Mononuclear cell (primary cell): ENCODE data around the gene DSG2. TPM values are rescaled to one million over a fixed set of nuclear protein-coding genes. Genes with fewer than 3 reads are reported as not detected.
"Not testable (repeated sequence)": the region's sequence is repeated elsewhere in the genome, so short reads cannot be mapped to it uniquely, and the experiment has no call there.

Experiments used
- H3K27me3 ChIP-seq: 2 replicates; pipeline ENCODE4 v1.6.0; 2011; ENCODE audit warnings: low read length, control low read depth; ENCODE audit not compliant: insufficient read depth
- H3K4me1 ChIP-seq: 2 replicates; pipeline ENCODE4 v1.5.1; 2011; ENCODE audit warnings: mild to moderate bottlenecking, low read length, control low read depth; ENCODE audit not compliant: insufficient read depth
- H3K4me3 ChIP-seq: 2 replicates; pipeline ENCODE4 v1.5.1; 2011; ENCODE audit warnings: mild to moderate bottlenecking, low read length, moderate library complexity
- H3K9me3 ChIP-seq: 2 replicates; pipeline ENCODE4 v1.5.1; 2011; ENCODE audit warnings: low read depth, mild to moderate bottlenecking, control low read depth, low read length
- total RNA-seq: library from RNA; depleted of rRNA; stranded (reverse); fragments of >200 nt; gene quantifications from one replicate; pipeline ENCODE4 v1.2.3, GENCODE V29; 2012

DSG2 gene
- total RNA-seq, 1 donor, result 0.21 TPM

DNA sequence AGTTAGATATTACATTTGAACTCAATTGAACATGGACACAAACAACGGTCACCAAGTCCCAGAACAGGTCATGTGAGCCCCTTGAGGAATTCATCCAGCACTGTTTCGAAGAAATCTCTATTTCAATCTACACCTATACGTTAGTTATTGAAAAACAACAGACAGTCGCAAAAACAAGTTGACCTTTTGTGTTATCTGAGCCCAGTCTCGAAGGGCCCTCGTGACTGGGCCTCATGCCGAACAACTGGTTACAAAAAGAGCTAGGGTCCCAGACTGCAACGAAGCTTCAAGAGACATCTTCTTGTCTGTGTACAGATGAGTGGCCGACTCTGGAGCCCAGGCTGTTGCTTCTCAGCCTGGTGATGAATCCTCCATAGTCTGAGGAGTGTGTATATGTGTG is 5.3 kb upstream of the DSG2 start:
- H3K27me3 ChIP-seq, result peaks cover 20% of the 10 kb centered on the region
- no peaks in the 10 kb centered on the region for H3K4me1 ChIP-seq
- H3K9me3 ChIP-seq, result no peaks in the 10 kb centered on the region
- no peak overlapping the region for H3K4me3 ChIP-seq

DNA sequence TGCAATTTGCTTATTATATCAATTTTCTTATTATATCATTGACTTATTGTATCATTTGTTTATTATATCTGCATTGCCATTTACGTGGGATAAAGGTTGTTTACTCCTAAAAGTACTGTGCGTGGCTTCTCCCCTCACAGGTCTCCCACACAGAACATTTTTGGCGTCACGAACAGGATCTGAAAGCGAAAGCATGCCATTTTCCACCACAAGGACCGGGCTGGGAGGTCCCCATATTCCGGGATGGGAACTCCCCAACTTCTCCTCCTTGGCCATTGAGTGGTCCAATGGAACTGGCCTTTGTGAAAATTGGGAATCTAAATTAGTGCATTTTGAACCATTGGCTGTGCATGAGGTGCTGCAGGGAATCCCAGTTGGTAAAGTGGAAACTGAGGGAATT is 4.8 kb upstream of the DSG2 start:
- peaks cover 21% of the 10 kb centered on the region for H3K27me3 ChIP-seq
- H3K4me3 ChIP-seq, result no peak overlapping the region
- no peaks in the 10 kb centered on the region for H3K9me3 ChIP-seq
- peaks cover 2% of the 10 kb centered on the region for H3K4me1 ChIP-seq

DNA sequence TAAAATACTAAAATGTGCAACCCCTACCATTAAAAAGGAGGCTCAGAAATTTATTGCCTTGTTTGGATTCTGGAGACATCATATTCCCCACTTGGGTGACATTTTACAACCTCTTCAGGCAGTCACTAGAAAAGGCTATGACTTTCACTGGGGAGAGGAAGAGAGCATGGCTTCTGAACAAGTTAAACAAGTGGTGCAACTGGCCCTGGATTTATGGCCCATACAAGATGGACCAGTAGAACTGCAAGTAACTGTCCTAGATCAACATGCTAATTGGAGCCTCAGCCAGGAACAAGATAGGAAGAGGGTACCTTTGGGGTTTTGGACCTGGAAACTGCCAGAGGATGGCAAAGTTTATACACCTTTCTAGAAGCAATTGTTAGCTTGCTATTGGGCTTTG is 4.0 kb upstream of the DSG2 start:
- Histone ChIP-seq H3K4me3 (no peak overlapping the region), H3K9me3 (no peaks in the 10 kb centered on the region), H3K27me3 (peaks cover 27% of the 10 kb centered on the region), H3K4me1 (peaks cover 7% of the 10 kb centered on the region)

DNA sequence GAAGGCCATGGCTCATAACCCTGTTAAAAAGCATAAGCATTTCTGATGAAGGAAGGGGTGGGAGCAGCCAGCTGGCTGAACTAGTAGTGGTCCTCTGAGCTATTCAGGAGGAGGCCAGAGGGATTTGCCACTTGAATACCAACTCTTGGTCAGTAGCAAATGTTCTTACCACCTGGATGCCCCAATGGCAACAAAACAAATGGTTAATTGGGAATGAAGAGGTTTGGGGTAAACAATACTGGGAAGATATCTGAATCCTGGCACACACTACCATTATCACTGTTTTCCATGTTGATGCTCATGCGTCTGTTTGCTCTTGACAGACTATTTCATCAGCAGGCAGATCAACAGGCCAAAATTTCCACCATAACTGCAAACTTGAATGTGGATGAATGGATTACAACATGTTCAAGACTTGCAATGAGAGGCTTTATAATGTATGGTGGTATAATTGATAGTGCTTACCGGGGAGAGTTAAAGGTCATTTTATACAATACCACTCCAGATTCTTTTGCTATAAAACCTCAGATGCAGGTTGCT is 3.2 kb upstream of the DSG2 start:
- not testable (repeated sequence) for H3K4me3 ChIP-seq, H3K9me3 ChIP-seq, H3K4me1 ChIP-seq
- H3K27me3 ChIP-seq, result peaks cover 35% of the 10 kb centered on the region

DNA sequence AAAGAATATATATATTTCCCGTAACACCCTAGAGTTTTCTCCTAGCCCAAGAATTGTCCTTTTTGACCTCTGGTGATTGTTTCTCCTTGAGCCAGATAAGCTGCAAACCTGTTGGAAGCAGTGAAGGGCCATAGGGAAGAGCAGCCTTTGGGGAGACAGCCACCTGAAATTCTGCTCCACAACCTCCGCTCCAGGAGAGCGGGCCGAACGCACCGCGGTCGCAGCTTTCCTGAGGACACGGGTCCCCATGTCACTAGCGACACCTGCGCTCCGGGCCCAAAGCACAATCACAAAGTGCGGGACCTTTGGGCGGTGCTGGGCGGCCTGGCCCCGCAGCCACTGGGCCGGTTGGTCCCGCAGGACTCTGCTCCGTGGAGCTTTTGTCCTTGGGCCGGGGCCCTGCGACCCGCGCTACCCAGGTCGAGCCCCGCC is 557 bp upstream of the DSG2 start:
- H3K4me3 ChIP-seq, result no peak overlapping the region
- peaks cover 45% of the 10 kb centered on the region for H3K27me3 ChIP-seq
- no peaks in the 10 kb centered on the region for H3K9me3 ChIP-seq
- peaks cover 10% of the 10 kb centered on the region for H3K4me1 ChIP-seq

DNA sequence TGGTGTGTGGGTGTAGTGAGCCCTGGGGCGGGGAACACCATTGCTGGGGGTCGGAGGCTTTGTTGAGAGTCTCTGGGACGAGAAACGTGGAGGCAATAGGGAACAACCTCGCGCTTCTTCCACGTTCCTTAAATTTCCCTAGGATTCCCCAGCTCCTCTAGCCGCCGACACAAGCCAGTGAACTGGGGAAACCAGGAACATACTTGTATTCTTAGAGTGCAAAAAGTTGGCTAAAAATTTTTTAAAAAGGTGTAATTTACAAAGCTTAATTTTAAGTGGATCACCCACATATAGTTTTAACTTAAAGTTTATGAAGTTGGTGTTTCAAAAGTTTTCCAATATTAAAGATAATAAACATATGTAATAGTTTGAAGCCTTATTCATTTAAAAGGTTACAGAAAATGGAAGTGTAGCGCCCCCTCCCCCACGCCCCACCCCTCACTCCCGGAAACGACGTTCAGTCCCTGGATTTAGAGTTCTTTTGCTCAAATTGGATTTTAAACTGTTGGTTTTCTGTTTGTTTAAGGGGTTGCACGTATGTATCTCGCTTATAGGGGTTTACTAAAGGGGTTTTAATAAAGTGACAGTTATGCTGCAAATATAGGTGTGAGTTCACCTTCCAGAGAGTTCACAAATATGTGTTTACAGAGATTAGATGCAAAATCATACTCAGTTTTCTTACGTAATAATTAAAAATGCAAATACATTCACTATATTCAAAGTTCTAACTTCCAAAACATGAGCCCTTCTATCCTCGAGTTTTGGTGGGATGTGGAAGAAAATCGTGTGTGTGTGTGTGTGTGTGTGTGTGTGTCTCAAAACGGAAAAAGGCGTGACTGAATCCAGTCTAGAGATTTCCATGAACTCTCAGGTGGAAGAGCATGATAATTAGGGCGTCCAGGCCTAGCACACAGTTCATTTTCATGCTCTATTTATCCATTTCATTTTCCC is 872 bp downstream of the DSG2 start:
- peaks cover 45% of the 10 kb centered on the region for H3K27me3 ChIP-seq
- peaks cover 10% of the 10 kb centered on the region for H3K4me1 ChIP-seq
- H3K4me3 ChIP-seq, result peak overlapping the region; percentile 15
- H3K9me3 ChIP-seq, result no peaks in the 10 kb centered on the region

DNA sequence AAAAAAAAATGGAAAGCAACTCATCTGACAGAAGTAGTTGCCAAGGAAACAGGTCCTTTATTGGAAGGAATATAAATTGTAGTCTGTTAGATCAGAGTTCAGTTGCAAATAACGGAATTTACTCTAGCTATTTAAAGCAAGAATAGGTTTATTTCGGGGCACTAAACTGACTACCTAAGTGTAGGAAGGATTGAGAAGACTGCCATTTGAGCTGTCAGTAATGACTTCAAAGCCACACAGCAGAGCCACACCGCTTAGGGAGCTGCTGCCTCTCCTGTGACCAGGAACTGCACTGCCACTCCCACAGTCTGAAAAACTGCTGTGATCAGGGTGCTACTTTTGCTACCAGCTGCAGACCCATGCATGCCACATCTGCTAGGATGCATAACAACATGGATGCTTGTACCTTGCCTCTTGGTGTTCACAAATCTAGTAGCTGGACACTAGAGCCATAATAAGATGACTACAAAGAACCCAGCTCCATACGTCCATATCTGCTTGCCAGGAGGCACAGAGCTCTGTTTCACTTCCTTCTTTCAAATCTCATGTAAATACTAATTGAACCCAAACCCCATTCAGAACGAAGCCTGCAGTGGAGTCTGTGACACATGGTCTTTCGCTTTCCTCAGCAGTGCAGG is 2.2 kb downstream of the DSG2 start:
- Histone ChIP-seq H3K27me3 (peaks cover 45% of the 10 kb centered on the region), H3K4me1 (peaks cover 10% of the 10 kb centered on the region), H3K9me3 (no peaks in the 10 kb centered on the region), H3K4me3 (no peak overlapping the region)

DNA sequence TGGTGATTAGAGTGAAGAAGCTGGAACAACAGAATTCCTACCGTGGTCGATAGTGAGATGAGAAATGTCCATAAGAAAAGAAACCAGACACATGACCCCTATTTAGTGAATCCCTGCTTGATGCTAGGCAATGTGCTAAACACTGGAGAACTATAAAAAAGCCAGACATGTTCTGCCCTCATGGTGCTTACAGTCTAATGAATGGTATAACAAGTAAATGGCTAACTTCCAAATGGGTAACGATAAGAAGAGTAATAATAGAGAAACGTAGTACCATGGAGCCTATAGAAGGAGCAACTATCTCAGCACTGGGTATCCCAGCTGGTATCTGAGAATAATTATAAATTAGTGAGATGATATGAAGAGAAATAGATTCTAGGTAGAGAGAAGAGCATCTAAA is 5.0 kb downstream of the DSG2 start:
- H3K9me3 ChIP-seq, result no peaks in the 10 kb centered on the region
- H3K27me3 ChIP-seq, result peaks cover 24% of the 10 kb centered on the region
- peaks cover 10% of the 10 kb centered on the region for H3K4me1 ChIP-seq
- no peak overlapping the region for H3K4me3 ChIP-seq

DNA sequence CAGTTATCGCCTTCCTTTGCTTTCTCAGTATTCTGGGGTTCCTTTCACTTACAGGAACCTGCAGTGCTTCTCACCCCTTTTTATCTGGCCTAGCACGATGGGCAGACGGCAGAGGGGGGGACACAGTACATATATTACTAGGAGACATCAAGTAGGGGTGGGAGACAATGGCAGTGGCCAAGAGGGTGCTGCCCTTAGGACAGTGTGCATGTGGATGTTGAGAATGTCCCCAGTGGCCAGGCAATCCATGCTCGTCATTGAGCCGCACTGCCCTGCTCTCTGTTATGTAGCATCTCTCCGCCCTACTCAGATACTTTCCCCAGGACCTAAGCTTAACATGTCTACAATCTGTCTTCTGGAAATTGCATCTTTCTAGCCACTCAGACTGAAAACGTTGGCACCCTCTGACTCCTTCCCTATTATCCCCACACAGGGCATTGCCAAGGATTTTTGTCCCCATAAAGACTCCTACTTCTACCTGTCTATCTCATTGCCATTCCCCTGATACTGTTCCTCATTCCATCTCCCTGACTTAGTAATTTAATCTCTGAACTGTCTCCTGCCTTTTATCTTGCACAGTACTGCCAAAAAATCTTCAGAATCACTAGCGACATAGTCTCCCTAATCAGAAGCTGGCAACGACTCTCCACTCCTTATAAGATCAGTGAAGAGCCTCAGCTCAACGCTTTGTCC is 6.6 kb downstream of the DSG2 start:
- Histone ChIP-seq H3K4me1 (peaks cover 3% of the 10 kb centered on the region), H3K27me3 (peaks cover 12% of the 10 kb centered on the region), H3K4me3 (no peak overlapping the region), H3K9me3 (no peaks in the 10 kb centered on the region)

DNA sequence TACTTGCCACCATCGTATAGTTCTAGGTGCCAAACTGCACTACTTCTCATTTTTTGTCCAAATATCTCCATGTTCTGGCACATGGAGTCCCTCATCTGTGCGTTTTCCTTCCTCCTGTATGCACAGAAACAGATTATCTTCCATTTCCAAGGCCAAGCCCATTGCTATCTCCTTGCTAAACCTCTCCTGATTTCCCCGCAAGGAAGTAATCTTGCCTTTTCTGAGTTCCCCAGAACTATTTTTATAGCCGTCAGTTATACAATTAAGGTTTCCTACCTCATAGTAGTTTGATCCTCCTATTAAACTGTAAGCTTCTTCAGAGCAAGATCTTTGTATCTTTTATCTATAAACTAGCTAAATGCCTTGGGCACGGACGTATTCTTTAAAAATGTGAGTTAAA is 7.2 kb downstream of the DSG2 start:
- Histone ChIP-seq H3K4me1 (peaks cover 2% of the 10 kb centered on the region), H3K27me3 (peaks cover 6% of the 10 kb centered on the region), H3K4me3 (no peak overlapping the region), H3K9me3 (no peaks in the 10 kb centered on the region)

DNA sequence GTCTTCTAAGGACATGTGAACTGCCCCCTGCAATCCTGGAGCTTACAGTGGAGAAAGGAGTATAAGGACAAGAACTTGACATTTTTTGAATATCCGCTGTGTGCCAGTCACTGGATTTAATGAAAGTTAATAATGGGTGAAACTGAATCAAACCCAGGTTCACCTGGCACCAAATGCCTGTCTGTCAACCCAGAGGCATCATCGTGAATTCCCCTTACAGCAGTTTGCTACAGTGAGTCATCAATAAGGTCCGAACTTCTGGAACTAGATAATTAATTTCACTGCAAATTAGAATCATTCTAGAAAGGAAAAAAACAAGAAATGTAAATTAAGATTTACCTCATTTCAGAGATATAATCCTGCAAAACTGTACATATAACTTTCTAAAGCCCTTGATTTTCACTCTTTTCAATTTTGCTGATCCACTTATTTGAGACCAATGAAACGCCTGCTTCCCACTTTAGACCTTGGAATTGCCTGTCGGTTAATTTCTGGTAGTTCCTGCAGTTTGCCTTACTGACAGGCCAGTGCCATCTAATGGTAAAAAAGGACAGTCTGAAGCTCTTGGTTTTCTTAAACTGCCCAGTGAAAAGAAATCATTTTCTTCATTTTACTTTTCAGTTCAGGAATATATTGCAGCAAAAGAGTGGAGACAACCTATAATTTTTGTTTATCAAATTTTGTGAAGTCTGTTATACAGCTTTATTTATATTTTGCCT is 8.2 kb downstream of the DSG2 start:
- H3K27me3 ChIP-seq, result no peaks in the 10 kb centered on the region
- no peaks in the 10 kb centered on the region for H3K4me1 ChIP-seq
- no peaks in the 10 kb centered on the region for H3K9me3 ChIP-seq
- no peak overlapping the region for H3K4me3 ChIP-seq

DNA sequence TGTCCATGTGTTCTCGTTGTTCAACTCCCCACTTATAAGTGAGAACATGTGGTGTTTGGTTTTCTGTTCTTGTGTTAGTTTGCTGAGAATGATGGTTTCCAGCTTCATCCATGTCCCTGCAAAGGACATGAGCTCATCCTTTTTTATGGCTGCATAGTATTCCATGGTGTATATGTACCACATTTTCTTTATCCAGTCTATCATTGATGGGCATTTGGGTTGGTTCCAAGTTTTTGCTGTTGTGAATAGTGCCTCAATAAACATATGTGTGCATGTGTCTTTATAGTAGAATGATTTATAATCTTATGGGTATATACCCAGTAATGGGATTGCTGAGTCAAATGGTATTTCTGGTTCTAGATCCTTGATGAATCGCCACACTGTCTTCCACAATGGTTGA is 9.1 kb downstream of the DSG2 start:
- H3K4me3 ChIP-seq, H3K9me3 ChIP-seq, H3K27me3 ChIP-seq, H3K4me1 ChIP-seq: not testable (repeated sequence)

DNA sequence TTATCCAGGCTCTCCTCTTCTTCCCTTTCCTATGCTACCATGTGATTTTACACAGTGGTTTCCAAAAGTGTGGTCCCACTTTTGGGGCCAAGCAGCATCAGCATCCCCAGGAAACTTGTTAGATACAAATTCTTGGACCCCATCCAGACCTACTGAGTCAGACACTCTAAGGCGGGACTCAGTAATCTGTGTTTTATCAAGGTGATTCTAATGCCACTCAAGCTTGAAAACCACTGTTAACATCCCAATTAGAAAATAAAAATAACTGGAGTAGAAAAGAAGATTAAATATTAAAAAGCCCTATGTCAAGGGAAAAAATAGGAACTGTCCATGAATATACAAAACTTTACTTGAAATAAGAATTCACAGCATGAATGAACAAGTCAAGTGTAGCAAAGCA is 10.8 kb downstream of the DSG2 start:
- no peak overlapping the region for H3K4me3 ChIP-seq
- no peaks in the 10 kb centered on the region for H3K4me1 ChIP-seq
- no peaks in the 10 kb centered on the region for H3K27me3 ChIP-seq
- no peaks in the 10 kb centered on the region for H3K9me3 ChIP-seq

DNA sequence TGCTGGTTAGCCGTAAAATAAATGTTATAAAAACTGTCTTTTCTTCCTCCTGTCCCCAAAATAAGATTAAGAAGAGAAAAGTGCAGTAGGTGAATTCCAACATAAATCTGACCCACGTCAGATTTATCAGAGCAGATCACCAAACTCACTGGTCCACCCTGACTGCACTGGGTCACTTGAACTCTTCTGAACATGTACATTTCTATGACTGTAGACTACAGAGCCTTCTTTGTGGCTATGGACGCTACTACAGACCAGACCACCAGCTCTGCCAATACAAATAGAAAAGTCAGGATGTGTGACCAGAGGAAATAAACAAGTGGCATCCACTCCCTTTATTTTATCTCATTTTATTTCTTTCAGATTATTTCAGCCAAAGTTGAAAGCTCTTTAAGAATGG is 11.6 kb downstream of the DSG2 start:
- no peaks in the 10 kb centered on the region for H3K4me1 ChIP-seq
- H3K4me3 ChIP-seq, result no peak overlapping the region
- H3K27me3 ChIP-seq, result no peaks in the 10 kb centered on the region
- H3K9me3 ChIP-seq, result no peaks in the 10 kb centered on the region
